Tibial nerve (tissue), 3 donors: ENCODE measurements around the gene SSH2.

Experiments used
- CTCF ChIP-seq, 5 experiments: fragments of 200-600 bp in 3 of 5; fragments of 450-650 bp in 2 of 5; sonication (generic) in 3 of 5; IDR thresholded peaks; one replicate each; pipeline ENCODE4 v1.5.1; 2016 to 2019; ENCODE audit warnings: antibody characterized with exemption in 5 of 5, mild to moderate bottlenecking in 3 of 5, moderate library complexity in 2 of 5
- POLR2A ChIP-seq, 2 donors: fragments of 450-650 bp; IDR thresholded peaks; one replicate each; pipeline ENCODE4 v1.6.1; 2017; ENCODE audit warnings: antibody characterized with exemption in 2 of 2, mild to moderate bottlenecking in 2 of 2, moderate library complexity in 2 of 2

- TF ChIP-seq CTCF (IDR thresholded peaks at IDR 0.05) (no peak), POLR2A (IDR thresholded peaks at IDR 0.05) (no peak)
These were observed 180.8 kb downstream of the SSH2 start for GRCh38 chr17:29749045-29749825.
